ENCODE results near the gene RAPGEFL1. TPM values are rescaled to one million over a fixed set of nuclear protein-coding genes. Genes with fewer than 3 reads are reported as not detected.

The RAPGEFL1 gene
- total RNA-seq, 3 donors from 2014 or later (not counting 1 experiment from before 2014, with no cell fraction given): 4.7 to 9.0 (median 6.7) TPM

DNA sequence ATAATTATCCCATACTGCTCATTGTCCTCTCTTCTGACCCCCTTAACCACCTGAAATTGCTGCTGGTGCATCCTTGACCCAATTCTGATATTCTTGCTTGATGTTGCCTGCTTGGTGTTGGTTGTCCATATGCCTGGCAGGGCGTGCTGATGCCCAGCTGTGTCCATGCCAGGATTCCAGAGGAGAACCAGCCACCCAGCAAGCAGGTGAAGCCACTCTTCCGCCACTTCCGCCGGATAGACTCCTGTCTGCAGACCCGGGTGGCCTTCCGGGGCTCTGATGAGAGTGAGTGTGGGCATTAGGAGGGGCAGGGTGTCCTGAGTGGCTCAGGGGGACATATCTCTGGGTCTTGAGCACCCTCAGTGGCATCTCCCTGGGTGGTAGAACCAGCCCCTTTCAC lies 11.4 kb downstream of the RAPGEFL1 start:
- TF ChIP-seq, protein P1, sequence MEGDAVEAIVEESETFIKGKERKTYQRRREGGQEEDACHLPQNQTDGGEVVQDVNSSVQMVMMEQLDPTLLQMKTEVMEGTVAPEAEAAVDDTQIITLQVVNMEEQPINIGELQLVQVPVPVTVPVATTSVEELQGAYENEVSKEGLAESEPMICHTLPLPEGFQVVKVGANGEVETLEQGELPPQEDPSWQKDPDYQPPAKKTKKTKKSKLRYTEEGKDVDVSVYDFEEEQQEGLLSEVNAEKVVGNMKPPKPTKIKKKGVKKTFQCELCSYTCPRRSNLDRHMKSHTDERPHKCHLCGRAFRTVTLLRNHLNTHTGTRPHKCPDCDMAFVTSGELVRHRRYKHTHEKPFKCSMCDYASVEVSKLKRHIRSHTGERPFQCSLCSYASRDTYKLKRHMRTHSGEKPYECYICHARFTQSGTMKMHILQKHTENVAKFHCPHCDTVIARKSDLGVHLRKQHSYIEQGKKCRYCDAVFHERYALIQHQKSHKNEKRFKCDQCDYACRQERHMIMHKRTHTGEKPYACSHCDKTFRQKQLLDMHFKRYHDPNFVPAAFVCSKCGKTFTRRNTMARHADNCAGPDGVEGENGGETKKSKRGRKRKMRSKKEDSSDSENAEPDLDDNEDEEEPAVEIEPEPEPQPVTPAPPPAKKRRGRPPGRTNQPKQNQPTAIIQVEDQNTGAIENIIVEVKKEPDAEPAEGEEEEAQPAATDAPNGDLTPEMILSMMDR (IDR thresholded peaks at IDR 0.05): no peak
- Histone ChIP-seq H3K27me3 (ENCODE audit: control insufficient read depth, insufficient read depth, low read length) (no peaks in the 10 kb centered on the region), H3K9me3 (ENCODE audit: control insufficient read depth, insufficient read depth, low read length) (no peaks in the 10 kb centered on the region), H3K4me3 (ENCODE audit: low read length) (no peak overlapping the region), H3K4me1 (ENCODE audit: control insufficient read depth, insufficient read depth, low read length) (peaks cover 15% of the 10 kb centered on the region), H3K27ac (ENCODE audit: low read length) (no peak overlapping the region), H3K36me3 (ENCODE audit: control insufficient read depth, insufficient read depth, low read length) (no peaks in the 10 kb centered on the region)
- peaks cover 0 to 5% of the 10 kb centered on the region in 2 donors for H3K4me1 Mint-ChIP-seq
- no peak for ATAC-seq
- DNase-seq: no peak
- no peak overlapping the region for H3K27ac Mint-ChIP-seq
- H3K4me3 Mint-ChIP-seq: no peak overlapping the region
- intact Hi-C loops (cut with micrococcal nuclease): no loop called here
- H3K27me3 Mint-ChIP-seq (ENCODE audit: low read depth in 2 of 2): peaks cover 0 to 4% of the 10 kb centered on the region in 2 donors
- no peaks in the 10 kb centered on the region for H3K9me3 Mint-ChIP-seq
- WGBS (ENCODE audit: insufficient coverage): 94% methylated on average over 6 of the region's 6 CpGs
- H3K36me3 Mint-ChIP-seq: no peaks in the 10 kb centered on the region

DNA sequence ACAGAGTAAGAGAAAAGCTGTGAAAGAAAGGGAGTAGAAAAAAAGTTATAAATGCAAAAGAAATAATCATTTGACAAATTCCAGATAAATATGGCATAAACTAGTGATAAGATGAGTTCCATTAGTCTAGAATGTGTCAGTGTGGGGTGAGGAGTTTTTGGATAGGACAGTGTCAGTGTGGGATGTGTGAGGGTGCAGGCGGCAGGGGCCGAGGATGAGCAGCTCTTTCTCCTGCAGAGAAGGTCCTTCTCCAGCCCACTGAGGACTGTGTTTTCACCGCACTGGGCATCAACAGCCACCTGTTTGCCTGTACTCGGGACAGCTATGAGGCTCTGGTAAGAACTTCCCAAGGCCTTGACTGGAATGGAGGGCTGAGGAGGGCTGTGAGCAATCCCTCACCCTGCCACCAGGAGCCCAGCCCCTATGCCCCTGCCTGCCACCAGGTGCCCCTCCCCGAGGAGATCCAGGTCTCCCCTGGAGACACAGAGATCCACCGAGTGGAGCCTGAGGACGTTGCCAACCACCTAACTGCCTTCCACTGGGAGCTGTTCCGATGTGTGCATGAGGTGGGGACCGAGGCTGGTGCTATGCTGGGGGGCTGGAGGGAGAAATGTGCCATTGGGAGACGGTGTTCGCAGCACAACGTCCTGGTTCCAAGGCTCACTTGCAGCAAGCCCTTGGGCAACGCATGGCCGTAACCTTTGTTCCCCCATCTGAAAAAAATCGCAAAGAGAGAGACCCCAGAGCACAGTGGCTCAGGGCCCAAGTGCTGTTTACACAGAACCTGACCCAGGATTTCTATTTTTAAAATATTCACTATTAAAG lies 13.1 kb downstream of the RAPGEFL1 start:
- H3K27ac Mint-ChIP-seq: no peak overlapping the region
- intact Hi-C loops (cut with micrococcal nuclease): loop anchor here (1.0 kb wide), 1 partner anchor 177 kb away; no protein-coding TSS in a partner anchor
- ATAC-seq: peak in 2 of 3 donors; percentile 49 to 56
- WGBS (ENCODE audit: insufficient coverage): 59% methylated on average over 15 of the region's 15 CpGs
- no peaks in the 10 kb centered on the region for H3K9me3 Mint-ChIP-seq
- H3K36me3 ChIP-seq (ENCODE audit: control insufficient read depth, insufficient read depth, low read length): no peaks in the 10 kb centered on the region
- H3K4me3 Mint-ChIP-seq: peak overlapping the region; percentile 86
- DNase-seq: peak; percentile 25 to 58
- H3K4me3 ChIP-seq (ENCODE audit: low read length): no peak overlapping the region
- H3K27me3 Mint-ChIP-seq (ENCODE audit: low read depth in 2 of 2): peaks cover 0 to 4% of the 10 kb centered on the region in 2 donors
- TF ChIP-seq, protein P1 (IDR thresholded peaks at IDR 0.05): no peak
- H3K27me3 ChIP-seq (ENCODE audit: control insufficient read depth, insufficient read depth, low read length): no peaks in the 10 kb centered on the region
- H3K9me3 ChIP-seq (ENCODE audit: control insufficient read depth, insufficient read depth, low read length): no peaks in the 10 kb centered on the region
- H3K4me1 ChIP-seq (ENCODE audit: control insufficient read depth, insufficient read depth, low read length): peaks cover 15% of the 10 kb centered on the region
- no peaks in the 10 kb centered on the region for H3K36me3 Mint-ChIP-seq
- peaks cover 0 to 5% of the 10 kb centered on the region in 2 donors for H3K4me1 Mint-ChIP-seq
- H3K27ac ChIP-seq (ENCODE audit: low read length): no peak overlapping the region

DNA sequence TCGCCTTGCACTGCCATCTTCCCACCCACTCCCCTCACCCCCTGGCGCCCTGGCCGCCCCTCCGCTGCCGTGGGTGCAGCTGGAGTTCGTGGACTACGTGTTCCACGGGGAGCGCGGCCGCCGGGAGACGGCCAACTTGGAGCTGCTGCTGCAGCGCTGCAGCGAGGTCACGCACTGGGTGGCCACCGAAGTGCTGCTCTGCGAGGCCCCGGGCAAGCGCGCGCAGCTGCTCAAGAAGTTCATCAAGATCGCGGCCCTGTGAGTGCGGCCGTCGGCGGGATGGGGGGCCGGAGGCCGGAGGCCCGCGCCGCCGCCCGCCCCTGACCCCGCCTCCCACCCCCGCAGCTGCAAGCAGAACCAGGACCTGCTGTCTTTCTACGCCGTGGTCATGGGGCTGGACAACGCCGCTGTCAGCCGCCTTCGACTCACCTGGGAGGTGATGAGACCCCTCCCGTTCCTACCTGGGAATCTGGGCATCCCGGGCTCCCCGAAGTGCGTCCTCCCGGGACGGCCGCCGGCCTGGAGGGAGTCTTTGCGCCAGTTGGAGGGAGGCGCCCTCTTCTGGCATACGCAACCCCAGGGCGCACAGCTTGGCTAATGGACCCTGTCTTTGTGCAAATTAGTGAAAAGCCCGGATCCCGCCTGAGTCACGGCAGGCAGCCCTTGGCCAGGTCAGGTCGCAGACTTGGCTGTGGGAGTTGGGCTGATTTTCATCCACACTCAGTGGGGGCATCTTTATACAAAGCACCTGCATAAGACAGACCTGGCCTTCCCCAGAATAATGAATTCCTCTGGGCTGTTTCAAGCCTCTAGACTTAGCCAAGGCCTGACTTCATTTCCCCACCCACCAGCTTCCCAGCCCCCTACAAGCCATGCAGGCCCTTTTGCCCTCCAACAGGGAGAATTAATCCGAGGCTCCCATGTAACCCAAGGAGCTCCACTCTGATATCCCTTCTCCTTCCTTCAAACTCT lies 14.3 kb downstream of the RAPGEFL1 start:
- 2% methylated on average over 60 of the region's 60 CpGs for WGBS (ENCODE audit: insufficient coverage)
- DNase-seq: peak; percentile 59 to 81
- Histone ChIP-seq H3K4me3 (ENCODE audit: low read length) (peak overlapping the region; percentile 49), H3K27ac (ENCODE audit: low read length) (no peak overlapping the region), H3K9me3 (ENCODE audit: control insufficient read depth, insufficient read depth, low read length) (no peaks in the 10 kb centered on the region), H3K27me3 (ENCODE audit: control insufficient read depth, insufficient read depth, low read length) (no peaks in the 10 kb centered on the region), H3K4me1 (ENCODE audit: control insufficient read depth, insufficient read depth, low read length) (peaks cover 15% of the 10 kb centered on the region), H3K36me3 (ENCODE audit: control insufficient read depth, insufficient read depth, low read length) (no peaks in the 10 kb centered on the region)
- Mint-ChIP-seq H3K27ac (peak overlapping the region in 1 of 2 donors; percentile 61), H3K9me3 (no peaks in the 10 kb centered on the region), H3K36me3 (no peaks in the 10 kb centered on the region), H3K4me3 (peak overlapping the region; percentile 96), H3K27me3 (ENCODE audit: low read depth in 2 of 2) (peaks cover 0 to 4% of the 10 kb centered on the region in 2 donors), H3K4me1 (peaks cover 0 to 5% of the 10 kb centered on the region in 2 donors)
- intact Hi-C loops (cut with micrococcal nuclease): loop anchor here (1.0 kb wide), 1 partner anchor 178 kb away; no protein-coding TSS in a partner anchor
- ATAC-seq: peak; percentile 79 to 89 (median 87)
- TF ChIP-seq, protein P1 (IDR thresholded peaks at IDR 0.05): peak; percentile 66
